GM19324 (cell line): ENCODE results near the gene SPATA24.
"Not testable (repeated sequence)": the region's sequence is repeated elsewhere in the genome, so short reads cannot be mapped to it uniquely, and the experiment has no call there.

ENCODE experiments used
- ATAC-seq: cut with Tn5 transposase; IDR thresholded peaks from one replicate; pipeline ENCODE4 v1.9.1; 2021; ENCODE audit warnings: mild to moderate bottlenecking, moderate library complexity; ENCODE audit not compliant: unreplicated experiment, low FRiP score

The SPATA24 gene

DNA sequence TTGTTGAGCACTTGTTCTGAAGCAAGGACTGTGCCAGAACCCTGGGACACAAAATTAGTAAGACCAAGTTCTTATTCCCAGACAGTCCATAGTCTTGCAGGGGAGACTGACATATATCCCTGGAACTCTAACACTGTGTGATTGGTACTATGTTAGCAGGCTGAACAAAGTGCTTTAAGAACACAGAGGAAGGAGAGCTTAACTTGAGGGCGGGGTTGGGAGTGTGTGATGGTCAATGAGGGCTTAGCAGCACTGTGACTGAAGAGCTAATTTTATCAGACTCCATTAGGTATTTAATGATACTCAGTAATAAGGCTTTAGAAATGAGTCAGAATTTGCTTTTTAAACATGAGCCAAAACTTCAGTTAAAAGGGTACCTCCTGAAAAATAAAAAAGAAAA, 14.9 kb upstream of the SPATA24 start:
- ATAC-seq: no peak

DNA sequence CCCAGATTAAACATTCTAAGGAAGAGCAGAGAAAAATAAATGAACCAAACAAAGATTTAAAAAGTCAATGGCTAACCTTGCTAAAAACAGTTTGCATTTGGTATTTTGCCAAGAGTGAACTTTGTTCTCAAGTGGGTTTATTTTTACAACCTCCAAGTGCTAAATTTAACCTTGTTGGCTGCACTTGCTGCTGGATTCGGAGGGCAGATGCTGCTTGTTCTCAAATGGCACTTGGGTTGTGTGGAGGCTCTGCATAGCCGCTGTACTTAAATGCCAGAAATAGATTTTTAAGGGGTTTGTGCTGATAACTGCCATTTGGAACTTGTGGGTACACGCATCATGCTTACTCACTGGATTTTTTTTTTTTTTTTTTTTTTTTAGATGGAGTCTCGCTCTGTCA, 13.3 kb upstream of the SPATA24 start:
- no peak for ATAC-seq

DNA sequence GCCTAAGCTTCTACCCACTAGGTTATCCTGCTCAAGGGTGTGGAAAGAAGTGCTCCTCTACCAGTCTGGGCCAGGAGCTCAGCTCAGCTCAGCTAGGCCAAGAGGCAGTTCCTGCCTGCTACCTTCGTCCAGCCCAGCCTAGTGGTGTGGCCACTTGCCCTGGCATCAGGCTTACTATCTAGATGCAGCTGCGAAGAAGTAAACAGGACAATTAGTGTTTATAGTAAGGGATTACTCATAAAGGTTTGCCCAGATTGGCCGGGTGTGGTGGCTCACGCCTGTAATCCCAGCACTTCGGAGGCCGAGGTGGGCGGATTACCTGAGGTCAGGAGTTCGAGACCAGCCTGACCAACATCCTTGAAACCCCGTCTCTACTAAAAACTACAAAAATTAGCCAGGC, 12.8 kb upstream of the SPATA24 start:
- ATAC-seq: no peak

DNA sequence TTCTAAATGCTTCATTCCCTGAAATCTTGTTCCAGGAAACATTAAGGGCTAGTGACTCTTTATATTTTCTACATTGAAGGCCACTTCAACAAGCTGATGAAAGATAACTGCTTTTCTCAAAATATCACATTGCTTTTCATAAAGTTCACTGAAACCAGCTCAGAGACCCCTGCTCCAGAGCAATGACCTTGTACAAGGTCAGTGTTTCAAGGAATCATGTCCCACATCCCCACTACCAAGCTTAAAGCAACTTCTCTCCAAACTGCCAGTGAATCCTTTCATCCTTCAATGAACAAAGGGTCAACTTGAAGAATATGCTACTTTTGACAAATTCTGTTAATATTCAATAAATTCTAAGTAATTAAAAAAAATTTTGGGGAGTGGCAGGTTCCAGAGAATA, 12.0 kb upstream of the SPATA24 start:
- no peak for ATAC-seq

DNA sequence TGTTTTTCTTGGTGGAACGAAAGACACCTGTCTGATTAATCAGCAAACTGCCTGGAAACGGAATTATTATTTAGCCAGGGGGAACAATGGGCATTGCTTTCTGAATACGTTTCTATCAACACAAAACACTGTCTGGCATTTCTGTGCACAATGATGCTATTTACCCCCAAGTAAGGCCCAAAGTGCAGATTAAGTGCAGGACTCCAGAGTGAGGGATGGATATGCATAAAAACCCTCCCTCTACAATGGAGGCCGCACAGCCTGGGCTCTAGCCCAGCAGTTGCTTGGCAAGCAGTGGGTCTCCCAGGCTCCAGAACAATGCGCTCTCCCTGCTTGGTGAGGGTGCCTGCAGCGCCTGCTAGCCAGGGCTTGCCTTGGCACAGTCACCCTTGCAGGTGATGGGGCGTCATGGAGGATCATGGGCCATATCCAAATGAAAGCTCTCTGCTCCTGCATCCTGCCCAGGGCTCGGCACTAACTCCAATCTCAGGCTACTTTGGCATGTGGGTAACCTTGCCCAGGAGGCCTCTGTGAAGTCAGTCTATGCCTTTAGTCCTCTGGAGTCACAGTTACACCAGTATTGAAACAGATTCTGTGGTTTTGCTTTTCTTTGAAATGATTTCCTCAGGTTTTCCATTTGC, 11.5 kb upstream of the SPATA24 start:
- ATAC-seq: no peak

DNA sequence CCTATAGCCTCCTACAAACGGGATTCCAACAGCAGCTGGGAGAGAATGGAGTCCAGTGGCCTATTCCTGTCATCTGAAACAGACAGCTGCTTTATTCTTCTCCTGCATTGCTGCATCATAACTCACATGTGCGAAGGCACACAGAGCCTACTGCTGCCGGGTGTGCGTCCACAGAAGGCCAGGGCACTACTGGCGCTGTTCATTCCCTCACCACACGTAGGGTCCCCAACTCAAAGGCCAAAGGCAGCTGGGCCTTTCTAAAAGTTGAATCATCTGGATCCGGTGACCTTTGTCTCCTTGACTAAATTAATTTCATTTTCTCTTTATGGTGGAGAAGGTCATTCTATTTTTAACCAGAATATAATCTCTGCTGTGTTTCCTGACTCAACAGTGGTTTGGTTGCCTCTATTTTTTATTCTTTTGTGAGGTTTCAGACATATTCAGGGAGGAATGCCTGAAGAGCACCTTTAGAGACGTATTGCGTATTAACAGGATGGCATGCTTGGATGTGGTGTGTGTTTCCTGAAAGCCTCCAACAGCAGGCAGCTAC, 10.8 kb upstream of the SPATA24 start:
- no peak for ATAC-seq

DNA sequence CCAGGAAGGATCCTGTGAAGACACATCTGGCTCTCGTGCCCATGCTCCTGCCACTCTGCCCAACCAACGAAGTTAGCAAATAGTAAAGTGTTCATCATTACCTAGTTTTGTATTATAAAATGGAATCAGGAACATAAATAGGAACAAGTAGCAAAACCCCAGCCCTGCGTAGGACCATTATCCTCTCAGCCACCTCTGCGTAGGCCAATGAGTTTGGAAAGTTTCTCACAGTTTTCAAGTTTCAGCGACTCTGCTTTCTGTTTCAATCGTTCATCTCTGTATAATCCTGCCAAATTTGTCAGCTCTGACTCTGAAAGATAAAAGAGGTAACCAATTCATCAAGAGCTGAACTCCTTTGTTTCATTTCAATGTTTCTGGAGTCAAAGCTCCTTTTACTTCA, 10.1 kb upstream of the SPATA24 start:
- no peak for ATAC-seq

DNA sequence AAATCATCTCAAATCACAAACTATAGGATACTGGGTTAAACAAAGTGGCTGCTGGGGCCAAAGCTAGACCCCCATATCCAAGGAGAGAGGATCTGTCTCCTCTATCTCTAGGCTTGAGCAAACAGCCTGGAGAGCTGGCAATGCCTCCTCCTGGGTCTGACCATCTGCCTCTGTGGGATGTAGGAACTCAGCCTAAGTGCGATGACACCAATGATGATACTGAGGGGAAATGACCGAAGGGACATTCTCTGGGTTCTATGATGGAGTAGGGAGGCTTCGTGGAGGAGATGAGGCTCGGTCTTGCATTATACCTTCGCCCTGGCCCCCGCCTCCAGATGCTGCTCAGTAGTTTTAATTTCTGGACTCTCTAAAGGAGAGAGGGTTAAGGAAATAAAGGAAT, 9.3 kb upstream of the SPATA24 start:
- ATAC-seq: no peak

DNA sequence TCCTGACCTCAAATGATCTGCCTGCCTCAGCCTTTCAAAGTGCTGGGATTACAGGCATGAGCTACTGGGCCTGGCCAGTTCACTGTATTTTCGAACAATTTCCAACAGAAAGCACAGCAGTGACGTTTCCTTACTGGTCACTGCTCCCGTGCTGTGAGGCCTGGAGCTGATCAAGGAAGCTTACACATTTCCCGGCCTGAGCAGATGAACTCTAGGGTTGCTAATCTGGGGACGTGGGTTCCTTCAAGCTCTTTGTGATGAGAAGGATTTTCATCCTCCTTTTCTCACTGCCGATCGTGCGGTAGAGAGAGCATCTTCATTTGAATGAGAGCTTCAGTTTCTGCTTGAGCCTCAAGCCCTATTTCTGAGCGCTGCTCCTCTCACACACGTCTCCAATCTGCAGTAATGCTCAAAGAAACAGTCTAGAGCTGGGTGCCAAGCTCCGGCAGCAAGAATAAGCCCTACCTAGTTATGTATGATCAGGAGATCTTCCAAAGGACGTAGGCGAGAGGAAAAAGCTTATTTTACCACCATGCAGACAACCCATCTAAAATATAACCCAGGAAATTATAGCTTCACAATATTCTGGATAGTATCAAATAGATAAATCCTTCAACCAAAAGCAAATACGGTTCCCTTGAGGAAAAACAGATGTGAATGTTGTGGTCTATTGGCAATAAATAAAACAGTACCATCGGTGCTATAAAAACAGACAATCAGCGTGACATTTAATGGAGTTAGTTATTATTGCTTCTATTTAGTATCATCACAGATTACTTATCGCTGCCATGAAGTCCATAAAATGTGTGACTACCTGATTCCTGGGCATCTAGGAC, 7.3 kb upstream of the SPATA24 start:
- no peak for ATAC-seq

DNA sequence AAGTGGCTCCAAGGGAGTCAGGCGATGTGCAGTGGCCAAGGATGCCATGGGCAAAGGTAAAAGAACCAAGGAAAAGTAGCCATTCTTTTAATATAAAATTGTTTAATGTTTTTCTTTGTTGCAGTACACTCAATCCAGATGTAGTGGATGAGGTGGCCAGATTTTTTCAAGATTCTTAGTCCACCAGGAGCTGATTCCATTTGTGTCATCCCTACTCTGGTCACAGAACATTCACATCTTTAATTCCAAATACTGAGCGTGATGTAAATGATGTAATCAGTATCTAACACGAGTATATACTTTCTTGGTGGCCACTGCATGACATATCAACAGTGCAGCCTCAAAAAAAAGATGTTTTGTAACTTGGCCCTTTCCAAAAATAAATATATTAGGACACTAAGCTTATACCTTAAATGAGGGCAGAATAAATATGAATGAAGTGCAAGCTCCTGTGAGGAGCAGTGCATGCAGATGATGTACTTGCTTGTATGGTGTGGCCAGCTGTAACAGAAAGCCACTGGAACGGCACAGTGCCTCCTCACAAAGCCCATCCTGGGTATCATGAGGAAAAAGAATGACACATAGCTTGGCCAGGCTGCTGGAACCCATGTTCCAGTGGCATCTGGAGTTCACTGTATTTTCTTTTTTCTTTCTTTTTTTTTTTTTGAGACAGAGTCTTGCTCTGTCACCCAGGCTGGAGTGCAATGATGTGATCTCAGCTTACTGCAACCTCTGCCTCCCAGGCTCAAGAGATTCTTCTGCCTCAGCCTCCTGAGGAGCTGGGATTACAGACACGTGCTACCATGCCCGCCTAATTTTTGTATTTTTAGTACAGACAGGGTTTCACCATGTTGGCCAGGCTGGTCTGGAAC, 6.5 kb upstream of the SPATA24 start:
- no peak for ATAC-seq

DNA sequence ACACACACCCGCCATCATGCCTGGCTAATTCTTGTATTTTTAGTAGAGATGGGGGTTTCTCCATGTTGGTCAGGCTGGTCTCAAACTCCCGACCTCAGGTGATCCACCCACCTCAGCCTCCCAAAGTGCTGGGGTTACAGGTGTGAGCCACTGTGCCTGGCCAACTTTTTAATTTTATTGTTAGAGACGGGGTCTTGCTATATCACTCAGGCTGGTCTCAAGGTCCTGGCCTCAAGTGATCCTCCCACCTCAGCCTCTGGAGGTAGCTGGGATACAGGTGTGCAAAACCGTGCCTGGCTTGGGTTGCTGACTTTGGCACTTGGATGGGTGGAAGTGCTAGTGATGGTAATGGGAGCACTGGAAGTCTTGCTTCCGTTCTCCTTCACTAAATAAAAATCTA, 5.2 kb upstream of the SPATA24 start:
- ATAC-seq: not testable (repeated sequence)

DNA sequence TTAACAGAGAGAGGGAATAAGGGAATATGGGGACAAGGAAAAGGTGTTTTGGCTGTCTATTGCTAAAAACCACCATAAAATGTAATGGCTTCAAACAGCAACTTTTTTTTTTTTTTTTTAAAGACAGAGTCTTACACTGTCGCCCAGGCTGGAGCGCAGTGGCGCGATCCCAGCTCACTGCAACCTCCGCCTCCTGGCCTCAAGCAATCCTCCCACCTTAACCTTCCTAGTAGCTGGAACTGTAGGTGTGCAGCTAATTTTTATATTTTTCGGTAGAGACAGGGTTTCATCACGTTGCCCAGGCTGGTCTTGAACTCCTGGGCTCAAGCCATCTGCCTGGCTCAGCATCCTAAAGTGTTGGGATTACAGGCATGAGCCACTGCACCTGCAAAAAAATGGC, 4.3 kb upstream of the SPATA24 start:
- no peak for ATAC-seq

DNA sequence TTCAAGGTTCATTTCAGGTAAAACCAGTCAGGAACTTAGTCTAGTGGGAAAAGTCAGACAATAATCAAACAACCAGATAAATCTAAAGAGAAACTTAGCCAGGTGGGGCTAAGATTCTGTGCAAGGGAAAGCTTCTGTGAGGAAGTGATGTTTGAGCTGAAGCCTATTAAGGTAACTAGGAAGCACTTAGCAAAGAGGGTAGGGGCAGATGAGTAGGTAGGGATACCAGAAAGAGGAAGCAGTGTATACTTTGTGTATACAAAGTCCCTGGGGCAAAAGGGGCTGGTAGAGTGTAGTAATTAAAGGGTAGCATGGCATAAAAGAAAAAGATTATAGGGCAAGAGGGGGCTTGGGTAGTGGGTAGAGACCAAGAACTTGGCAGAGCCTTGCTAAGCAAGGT, 3.6 kb upstream of the SPATA24 start:
- no peak for ATAC-seq

DNA sequence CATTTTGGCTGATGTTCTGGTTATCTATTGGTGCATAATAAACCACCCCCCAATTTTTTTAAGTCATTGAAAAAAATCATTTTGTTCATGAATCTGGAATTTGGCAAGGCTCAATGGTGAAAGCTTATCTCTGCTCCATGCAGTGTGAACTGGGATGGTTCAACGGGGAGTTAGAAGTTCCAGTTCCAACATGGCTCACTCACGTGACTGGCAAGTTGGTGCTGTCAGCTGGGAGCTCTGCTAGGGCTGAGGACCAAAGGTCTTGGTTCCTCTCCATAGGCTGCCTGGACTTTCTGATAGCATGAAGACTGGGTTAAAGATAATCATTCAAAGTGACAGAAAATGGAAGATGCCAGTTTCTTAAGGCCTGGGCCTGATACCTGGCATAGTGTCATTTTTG, 3.1 kb upstream of the SPATA24 start:
- no peak for ATAC-seq

DNA sequence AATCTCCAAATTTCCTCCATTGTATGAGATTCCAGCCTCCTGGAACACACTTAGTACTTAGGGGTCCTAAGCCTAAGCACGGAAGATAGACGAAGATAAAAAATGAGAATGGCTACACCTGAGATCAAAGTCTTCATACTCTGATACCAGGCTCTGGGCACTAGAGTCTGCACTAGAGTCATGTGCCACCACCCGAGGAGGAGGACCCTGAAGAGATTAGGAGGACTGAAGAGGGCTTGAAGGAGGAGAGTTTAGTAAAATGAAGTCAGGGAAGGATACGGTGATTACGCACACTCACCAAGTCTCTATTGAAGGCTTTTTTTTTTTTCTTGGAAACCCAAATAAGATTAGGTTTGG, 573 bp upstream of the SPATA24 start:
- ATAC-seq: no peak

DNA sequence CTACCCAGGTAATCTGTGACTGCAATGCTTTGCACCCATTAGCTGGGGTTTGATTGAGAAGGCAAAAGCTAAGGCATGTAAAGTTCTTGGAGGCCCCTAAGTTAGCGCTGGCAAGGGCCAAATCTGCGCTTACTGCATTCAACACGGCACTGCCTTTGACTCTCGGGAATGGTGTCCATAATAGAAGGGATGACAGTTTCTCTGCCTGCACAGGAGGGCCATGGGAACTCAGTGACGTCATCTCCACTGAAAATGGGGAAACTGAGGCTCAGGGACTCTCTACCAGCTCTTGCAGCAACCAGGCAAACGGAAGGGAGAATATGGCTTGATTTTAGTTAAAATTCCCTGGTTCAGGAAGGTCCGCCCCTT, 487 bp downstream of the SPATA24 start:
- ATAC-seq: peak; percentile 8

DNA sequence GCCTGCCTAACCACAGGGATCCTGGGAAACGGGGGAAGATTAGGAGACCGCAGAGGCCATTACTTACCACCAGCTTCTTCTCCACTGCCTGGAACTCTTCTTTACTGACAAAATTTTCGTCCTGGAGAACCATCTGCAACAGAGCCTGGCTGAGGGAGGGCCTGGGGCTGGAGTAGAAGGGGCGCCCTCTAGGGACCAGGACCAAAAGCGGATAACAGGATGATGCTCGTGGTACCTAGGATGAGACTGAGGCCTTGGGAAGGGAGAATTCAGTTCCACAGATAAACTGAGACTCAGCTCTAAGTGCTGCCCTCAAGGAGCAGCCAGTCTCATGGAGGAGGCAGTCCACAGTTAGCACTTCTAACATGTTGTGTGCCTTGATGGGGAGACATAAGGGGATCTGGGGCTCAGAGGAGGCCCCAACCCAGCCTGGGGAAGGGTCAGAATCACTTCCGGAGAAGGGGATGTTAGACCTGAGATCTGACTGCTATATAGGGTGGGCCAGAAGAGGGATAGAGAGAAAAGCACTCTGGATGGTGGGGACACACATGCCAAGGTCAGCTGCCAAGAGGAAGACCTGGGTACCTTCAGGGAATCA, 1.2 kb downstream of the SPATA24 start:
- ATAC-seq: no peak

DNA sequence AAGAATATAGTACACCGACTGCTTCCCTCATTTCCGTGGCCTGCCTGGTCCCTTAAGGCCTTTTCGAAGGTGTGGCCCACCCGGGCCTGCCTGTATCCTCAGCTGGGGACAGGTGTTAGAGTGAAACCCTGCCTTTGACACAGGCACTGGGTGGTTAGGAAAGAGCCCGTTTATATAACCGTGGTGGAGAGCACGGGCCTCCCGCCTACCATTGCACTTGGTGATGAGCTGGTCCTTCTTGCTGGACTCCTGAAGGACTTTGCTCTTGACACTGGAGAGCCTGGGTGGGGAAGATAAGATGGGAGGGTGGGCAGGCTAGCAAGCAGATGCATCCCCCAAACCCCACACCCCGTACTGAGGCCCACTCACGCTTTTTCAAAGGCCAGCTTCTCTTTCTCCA, 2.3 kb downstream of the SPATA24 start:
- ATAC-seq: no peak

DNA sequence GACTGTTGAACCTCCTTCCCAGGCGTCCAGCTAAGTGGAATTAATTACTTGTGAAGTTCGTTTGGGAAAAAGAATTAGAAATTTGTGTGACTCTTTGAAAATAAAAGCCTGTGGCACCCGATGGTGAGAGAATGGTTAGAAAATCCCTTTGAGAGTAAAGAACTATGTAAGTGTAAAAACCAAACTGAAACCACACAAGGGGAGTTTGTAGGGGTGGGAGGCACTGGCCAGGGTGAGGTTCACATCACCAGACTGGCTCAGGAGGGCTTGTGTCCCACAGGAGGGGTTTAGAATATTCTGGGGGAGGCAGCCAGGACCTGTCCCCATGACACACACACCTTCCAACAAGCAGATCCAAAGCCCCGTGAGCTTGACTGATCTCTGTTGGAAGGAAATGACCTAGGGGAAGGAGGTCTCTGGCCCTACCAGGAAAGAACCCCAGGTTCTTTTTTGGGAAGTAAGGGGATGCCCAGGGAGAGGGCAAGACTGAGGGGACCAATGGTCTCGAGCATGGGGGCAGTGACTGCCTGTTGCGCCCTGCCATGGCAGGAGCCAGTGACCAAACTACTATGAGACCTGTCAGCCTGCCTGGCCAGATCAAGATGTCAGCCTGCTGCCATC, 4.3 kb downstream of the SPATA24 start:
- no peak for ATAC-seq

DNA sequence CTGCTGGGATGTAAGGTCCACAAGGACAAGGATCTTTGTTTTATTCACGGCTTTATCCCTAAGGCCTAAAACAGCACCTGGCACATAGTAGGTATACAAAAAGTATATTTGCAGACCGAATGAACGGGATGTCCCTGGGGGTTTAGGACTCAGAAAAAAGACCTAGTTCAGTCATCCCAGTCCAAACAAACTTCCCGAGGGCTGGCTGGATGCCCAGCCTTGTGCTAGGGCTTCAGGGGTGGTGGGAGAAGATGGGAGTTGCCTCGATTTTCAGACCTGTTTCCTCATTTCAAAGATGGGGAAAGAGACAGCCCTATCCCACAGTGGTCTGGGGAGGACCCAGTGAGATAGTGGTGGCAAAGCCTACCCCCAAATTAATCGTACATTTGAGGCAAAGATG, 6.0 kb downstream of the SPATA24 start:
- no peak for ATAC-seq
